ENCODE results near the gene TMEM14C.

TMEM14C gene

GRCh38 chr6:10763006-10763405 is 40.1 kb downstream of the TMEM14C start:
- peak; percentile 47 to 74 for DNase-seq (ENCODE audit: low read depth in 2 of 2)
- no peak for TF ChIP-seq CTCF (IDR thresholded peaks at IDR 0.05; ENCODE audit: low read depth, low read length)
- H3K4me3 ChIP-seq (replicated peaks in 1 of 2; ENCODE audit: low read depth in 2 of 2, low read length in 2 of 2) = no peak overlapping the region

- no peak overlapping the region for H3K4me3 ChIP-seq (replicated peaks in 1 of 2; ENCODE audit: low read depth in 2 of 2, low read length in 2 of 2)
- DNase-seq (ENCODE audit: low read depth in 2 of 2) = no peak
- no peak for TF ChIP-seq CTCF (IDR thresholded peaks at IDR 0.05; ENCODE audit: low read depth, low read length)
These were observed 46.5 kb downstream of the TMEM14C start for GRCh38 chr6:10769419-10769818.

- DNase-seq (ENCODE audit: low read depth in 2 of 2) = no peak
- no peak for TF ChIP-seq CTCF (IDR thresholded peaks at IDR 0.05; ENCODE audit: low read depth, low read length)
- H3K4me3 ChIP-seq (replicated peaks in 1 of 2; ENCODE audit: low read depth in 2 of 2, low read length in 2 of 2) = no peak overlapping the region
These were observed 48.6 kb downstream of the TMEM14C start for GRCh38 chr6:10771371-10771894.

GRCh38 chr6:10778230-10778629 is 55.4 kb downstream of the TMEM14C start:
- no peak overlapping the region for H3K4me3 ChIP-seq (replicated peaks in 1 of 2; ENCODE audit: low read depth in 2 of 2, low read length in 2 of 2)
- no peak for DNase-seq (ENCODE audit: low read depth in 2 of 2)
- no peak for TF ChIP-seq CTCF (IDR thresholded peaks at IDR 0.05; ENCODE audit: low read depth, low read length)

- no peak overlapping the region for H3K4me3 ChIP-seq (replicated peaks in 1 of 2; ENCODE audit: low read depth in 2 of 2, low read length in 2 of 2)
- TF ChIP-seq CTCF (IDR thresholded peaks at IDR 0.05; ENCODE audit: low read depth, low read length) = no peak
- DNase-seq (ENCODE audit: low read depth in 2 of 2) = no peak
These were observed 56.2 kb downstream of the TMEM14C start for GRCh38 chr6:10779076-10779475.
